ENCODE results near the gene SETBP1. TPM values are rescaled to one million over a fixed set of nuclear protein-coding genes. Genes with fewer than 3 reads are reported as not detected.

SETBP1 gene
- total RNA-seq, 4 donors from 2014 or later, result 26.2 to 40.8 (median 33.6) TPM

GRCh38 chr18:44981121-44981520, 300.4 kb downstream of the SETBP1 start:
- 91 to 94% methylated on average over 5 of the region's 5 CpGs for WGBS, 2 donors
- H3K27ac ChIP-seq, result no peak overlapping the region

GRCh38 chr18:44986933-44987332, 306.2 kb downstream of the SETBP1 start:
- Histone ChIP-seq H3K27ac (no peak overlapping the region), H3K9me3 (peaks cover 0 to 8% (median 0%) of the 10 kb centered on the region in 4 donors), H3K36me3 (no peaks in the 10 kb centered on the region), H3K4me3 (no peak overlapping the region), H3K27me3 (no peaks in the 10 kb centered on the region), H3K4me1 (no peaks in the 10 kb centered on the region)
- TF ChIP-seq POLR2A (IDR thresholded peaks at IDR 0.05), result no peak
- TF ChIP-seq CTCF (IDR thresholded peaks at IDR 0.05), result no peak
- TF ChIP-seq EP300 (IDR thresholded peaks at IDR 0.05), result no peak
- 82% methylated on average over 3 of the region's 3 CpGs for WGBS, 2 donors
- no peak for DNase-seq (ENCODE audit: low spot score in 2 of 2)

More at GRCh38 chr18:44981121-44981520, 300.4 kb downstream of the SETBP1 start:
- Histone ChIP-seq H3K4me1 (no peaks in the 10 kb centered on the region), H3K27me3 (no peaks in the 10 kb centered on the region), H3K36me3 (no peaks in the 10 kb centered on the region), H3K4me3 (no peak overlapping the region), H3K9me3 (no peaks in the 10 kb centered on the region)
- TF ChIP-seq EP300 (IDR thresholded peaks at IDR 0.05) (no peak), POLR2A (IDR thresholded peaks at IDR 0.05) (no peak), CTCF (IDR thresholded peaks at IDR 0.05) (no peak)
- no peak for DNase-seq (ENCODE audit: low spot score in 2 of 2)

GRCh38 chr18:44987371-44987770, 306.7 kb downstream of the SETBP1 start:
- no peak overlapping the region for H3K4me3 ChIP-seq
- H3K4me1 ChIP-seq, result no peaks in the 10 kb centered on the region
- H3K27me3 ChIP-seq, result no peaks in the 10 kb centered on the region
- 52 to 59% methylated on average over 4 of the region's 4 CpGs for WGBS, 2 donors
- peaks cover 0 to 8% (median 0%) of the 10 kb centered on the region in 4 donors for H3K9me3 ChIP-seq
- no peaks in the 10 kb centered on the region for H3K36me3 ChIP-seq
- no peak for TF ChIP-seq POLR2A (IDR thresholded peaks at IDR 0.05)
- no peak for DNase-seq (ENCODE audit: low spot score in 2 of 2)
- no peak overlapping the region for H3K27ac ChIP-seq

GRCh38 chr18:44988821-44989587, 308.3 kb downstream of the SETBP1 start:
- Histone ChIP-seq H3K27me3 (no peaks in the 10 kb centered on the region), H3K4me3 (no peak overlapping the region), H3K27ac (no peak overlapping the region), H3K9me3 (peaks cover 0 to 8% (median 0%) of the 10 kb centered on the region in 4 donors), H3K36me3 (no peaks in the 10 kb centered on the region), H3K4me1 (no peaks in the 10 kb centered on the region)
- WGBS, 2 donors, result 93 to 94% methylated on average over 1 of the region's 1 CpG
- DNase-seq (ENCODE audit: low spot score in 2 of 2), result no peak
- TF ChIP-seq EP300 (IDR thresholded peaks at IDR 0.05) (no peak), POLR2A (IDR thresholded peaks at IDR 0.05) (no peak), CTCF (IDR thresholded peaks at IDR 0.05) (no peak)

- WGBS, 2 donors, result 73 to 86% methylated on average over 3 of the region's 3 CpGs
- no peak for TF ChIP-seq POLR2A (IDR thresholded peaks at IDR 0.05)
- no peak for TF ChIP-seq CTCF (IDR thresholded peaks at IDR 0.05)
- TF ChIP-seq EP300 (IDR thresholded peaks at IDR 0.05), result no peak
These were observed 315.6 kb downstream of the SETBP1 start for GRCh38 chr18:44996261-44996660.

More at GRCh38 chr18:44996261-44996660, 315.6 kb downstream of the SETBP1 start:
- H3K9me3 ChIP-seq, result no peaks in the 10 kb centered on the region
- H3K36me3 ChIP-seq, result no peaks in the 10 kb centered on the region
- no peaks in the 10 kb centered on the region for H3K4me1 ChIP-seq
- no peaks in the 10 kb centered on the region for H3K27me3 ChIP-seq
- DNase-seq (ENCODE audit: low spot score in 2 of 2), result no peak
- no peak overlapping the region for H3K4me3 ChIP-seq
- H3K27ac ChIP-seq, result no peak overlapping the region
